GM18511 (cell line): ENCODE results near the gene GMDS.

Experiments
- ATAC-seq: cut with Tn5 transposase; IDR thresholded peaks from one replicate; pipeline ENCODE4 v1.9.1; 2021; ENCODE audit warnings: mild to moderate bottlenecking, moderate library complexity; ENCODE audit not compliant: unreplicated experiment

GMDS gene

GRCh38 chr6:2182251-2182650 lies 63.2 kb downstream of the GMDS start:
- no peak for ATAC-seq

DNA sequence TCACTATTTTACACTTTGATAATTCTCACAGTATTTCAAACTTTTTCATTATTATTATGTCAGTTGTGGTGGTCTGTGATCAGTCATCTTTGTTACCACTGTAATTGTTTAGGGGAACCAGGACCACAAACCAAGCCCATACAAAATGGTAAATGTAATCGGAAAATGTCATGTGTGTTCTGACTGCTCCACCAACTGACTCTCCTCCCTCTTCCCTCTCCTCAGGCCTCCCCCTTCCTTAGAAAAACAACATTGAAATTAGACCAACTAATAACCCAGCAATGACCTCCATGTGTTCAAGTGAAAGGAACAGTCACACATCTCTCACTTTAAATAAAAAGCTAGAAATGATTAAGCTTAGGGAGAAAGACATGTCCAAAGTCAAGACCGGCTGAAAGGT lies 63.8 kb downstream of the GMDS start:
- no peak for ATAC-seq

GRCh38 chr6:2179950-2180349 lies 65.5 kb downstream of the GMDS start:
- no peak for ATAC-seq

DNA sequence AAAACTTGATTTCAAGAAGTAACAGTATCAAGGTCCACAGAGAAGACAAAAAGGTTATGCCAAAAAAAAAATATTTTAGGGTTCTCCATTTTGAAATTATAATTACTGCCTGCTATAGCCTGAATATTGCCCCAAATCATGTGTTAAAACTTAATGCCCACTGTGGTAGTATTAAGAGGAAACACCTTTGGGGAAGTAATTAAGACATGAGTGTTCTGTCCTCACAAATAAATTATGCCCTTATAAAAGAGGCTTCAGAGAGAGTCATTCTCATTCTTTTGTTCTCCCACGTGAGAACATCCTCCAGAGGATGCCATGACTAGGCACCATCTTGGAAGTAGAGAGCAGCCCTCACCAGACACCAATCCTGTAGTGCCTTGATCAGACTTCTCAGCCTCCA lies 66.2 kb downstream of the GMDS start:
- no peak for ATAC-seq

- no peak for ATAC-seq
Measured at GRCh38 chr6:2178125-2178524, 67.3 kb downstream of the GMDS start.

- ATAC-seq: no peak
Measured at GRCh38 chr6:2175825-2176224, 69.6 kb downstream of the GMDS start.

GRCh38 chr6:2173203-2173961 lies 72.0 kb downstream of the GMDS start:
- no peak for ATAC-seq

DNA sequence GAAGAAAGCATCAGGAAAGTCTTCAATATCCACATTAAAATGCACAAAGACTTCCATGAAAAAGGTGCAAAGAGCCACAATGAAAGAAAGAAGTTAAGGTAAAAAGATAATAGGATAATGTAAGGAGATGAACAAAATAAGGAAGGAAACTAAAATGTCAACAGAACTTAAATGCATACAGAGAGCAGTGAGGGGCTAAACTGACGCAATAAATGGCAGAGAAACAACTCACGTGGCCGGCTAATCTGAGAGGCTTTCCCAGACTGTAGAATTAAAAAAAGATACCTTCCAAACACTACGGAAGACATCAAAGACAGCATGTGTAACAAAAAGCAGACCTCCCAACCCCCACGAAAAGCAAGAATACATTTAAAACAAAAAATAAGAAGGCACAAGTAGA lies 73.7 kb downstream of the GMDS start:
- ATAC-seq: no peak

DNA sequence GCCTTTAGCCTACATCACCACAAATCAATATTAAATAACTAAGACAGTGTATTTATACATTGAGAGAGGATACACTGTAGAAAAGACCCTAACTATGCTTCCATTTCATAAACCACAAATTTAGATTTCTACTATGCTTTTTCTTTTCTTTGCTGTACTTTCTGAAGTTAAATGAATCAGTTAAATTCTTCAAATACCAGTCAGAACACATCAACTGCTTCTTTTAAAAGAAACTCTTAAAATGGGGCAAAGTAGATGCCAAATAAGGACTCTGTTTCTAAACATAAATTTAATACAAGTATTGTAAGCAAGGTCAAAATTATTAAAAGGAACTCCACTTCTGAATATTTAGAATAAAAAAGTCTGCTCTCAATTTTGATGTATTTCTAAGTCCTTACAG lies 76.9 kb downstream of the GMDS start:
- no peak for ATAC-seq

- no peak for ATAC-seq
Measured at GRCh38 chr6:2166717-2167116, 78.7 kb downstream of the GMDS start.

DNA sequence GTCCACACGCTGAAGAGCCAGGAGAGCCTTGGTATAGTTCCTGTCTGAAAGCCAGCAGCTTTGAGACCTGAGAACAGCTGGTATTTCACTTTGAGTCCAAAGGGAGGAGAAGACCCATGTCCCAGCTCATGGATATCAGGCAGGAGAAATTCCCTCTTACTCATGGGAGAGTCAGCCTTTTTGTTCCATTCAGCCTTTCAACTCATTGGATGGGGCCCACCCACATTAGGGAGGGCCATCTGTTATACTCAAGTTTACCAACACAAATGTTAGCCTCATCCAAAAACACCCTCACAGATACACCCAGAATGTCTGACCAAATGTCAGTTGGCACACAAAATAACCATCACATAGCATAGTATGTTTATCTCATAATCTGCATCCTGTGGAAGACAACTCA lies 80.1 kb downstream of the GMDS start:
- no peak for ATAC-seq

DNA sequence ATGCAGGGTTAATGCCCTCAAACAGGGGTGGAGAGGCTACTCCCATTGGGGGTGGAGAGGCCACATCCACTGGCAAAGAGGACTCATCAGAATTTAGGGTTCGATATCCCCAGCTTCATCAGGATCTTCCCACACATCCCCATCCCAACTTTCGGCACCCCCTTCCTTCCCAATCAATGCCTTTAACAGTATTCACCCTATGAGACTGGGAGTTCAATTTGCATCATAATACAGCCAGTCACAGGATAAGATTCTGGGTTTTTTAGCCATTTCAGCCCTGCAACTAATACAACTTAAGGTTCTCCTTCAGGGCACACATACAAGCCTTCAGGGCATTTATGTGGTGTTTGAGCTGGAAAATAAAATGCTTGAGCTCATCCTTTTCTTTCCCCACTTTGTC lies 80.9 kb downstream of the GMDS start:
- ATAC-seq: no peak

DNA sequence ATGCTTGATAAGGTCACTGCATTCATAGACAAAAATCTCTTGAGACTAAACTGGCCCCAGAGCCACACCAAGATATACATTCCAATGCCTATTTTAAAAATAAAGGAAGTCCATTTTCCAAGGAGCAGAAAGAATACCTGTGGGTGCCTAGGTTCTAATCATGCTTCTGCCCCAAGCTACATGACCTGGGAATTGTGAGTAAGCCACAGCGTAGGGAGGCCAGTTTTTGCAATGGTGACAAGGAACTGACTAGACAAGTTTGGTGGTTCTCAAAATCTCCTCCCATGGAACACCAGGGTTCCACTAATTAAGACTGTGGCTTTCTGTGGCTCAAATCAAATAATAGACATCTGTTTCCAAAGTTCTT lies 83.3 kb downstream of the GMDS start:
- ATAC-seq: no peak

DNA sequence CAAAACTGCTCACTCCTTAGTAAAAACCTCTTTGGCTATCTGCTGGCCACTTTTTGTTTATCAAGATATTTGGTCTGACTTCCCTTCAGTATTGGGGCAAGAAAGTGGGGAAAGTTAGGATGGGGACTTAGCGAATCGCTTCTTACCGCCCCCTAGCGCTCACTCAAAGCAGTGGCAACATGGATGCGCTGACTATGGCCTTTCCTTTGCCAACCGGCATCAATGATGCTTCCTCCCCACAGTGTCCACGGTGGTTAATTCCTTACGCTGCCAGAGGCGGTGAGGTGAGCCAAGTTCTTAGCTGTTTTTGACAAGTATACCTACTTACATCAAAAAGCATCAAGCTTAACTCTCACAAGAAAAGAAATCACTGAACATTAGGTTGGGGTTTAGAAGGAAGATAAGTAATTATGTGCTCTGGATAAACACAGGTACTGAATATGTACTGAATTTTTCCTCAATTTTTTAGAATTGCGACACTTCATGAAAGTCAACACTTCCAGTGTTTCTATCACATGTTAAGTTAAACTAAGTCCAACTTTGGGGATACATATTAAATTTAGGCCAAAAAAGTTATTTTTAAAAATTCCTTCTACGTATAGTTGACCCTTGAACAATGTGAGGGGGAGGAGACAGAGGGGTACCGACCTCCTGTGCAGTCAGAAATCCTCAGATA lies 86.7 kb downstream of the GMDS start:
- ATAC-seq: no peak

- ATAC-seq: peak; percentile 53
Measured at GRCh38 chr6:2157441-2158127, 87.8 kb downstream of the GMDS start.

DNA sequence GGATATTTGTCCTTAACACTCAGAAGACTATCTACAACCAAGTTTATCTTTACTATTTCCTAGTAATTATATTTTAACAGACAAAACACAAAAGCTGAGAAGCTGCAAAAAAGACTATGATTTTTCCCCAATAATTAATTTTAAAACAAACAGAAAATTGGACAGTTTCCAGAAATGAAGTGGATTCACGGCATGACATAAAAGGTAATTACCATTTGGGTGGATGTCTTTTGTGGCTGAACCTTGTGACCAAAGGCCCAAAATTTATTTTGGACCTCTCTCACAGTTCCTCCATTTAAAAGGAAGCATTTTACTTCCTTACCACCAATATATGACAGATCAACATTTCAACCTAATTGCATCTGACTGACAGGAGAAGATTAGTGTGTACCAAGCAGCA lies 90.2 kb downstream of the GMDS start:
- ATAC-seq: no peak

- ATAC-seq: no peak
Measured at GRCh38 chr6:2149361-2150006, 95.9 kb downstream of the GMDS start.

GRCh38 chr6:2148748-2149147 lies 96.7 kb downstream of the GMDS start:
- no peak for ATAC-seq

- no peak for ATAC-seq
Measured at GRCh38 chr6:2147766-2148448, 97.5 kb downstream of the GMDS start.

DNA sequence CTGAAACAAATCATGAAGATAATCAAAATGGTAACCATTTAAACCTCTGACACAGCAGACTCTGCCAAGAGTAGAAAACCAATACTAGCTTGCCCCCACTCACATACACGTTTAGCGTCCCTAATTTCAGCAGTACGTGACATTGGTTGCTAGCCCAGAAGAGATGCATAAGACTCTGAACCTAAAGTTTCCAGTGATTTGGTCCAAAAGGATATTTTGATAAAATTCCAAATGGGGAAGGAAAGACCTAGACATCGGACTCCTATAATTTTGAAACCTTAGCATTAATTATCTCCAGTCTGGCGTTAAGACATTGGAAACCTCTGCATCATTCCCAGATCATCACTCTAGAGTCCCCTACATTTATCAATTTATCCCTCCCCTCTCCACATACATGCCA lies 98.1 kb downstream of the GMDS start:
- ATAC-seq: no peak

DNA sequence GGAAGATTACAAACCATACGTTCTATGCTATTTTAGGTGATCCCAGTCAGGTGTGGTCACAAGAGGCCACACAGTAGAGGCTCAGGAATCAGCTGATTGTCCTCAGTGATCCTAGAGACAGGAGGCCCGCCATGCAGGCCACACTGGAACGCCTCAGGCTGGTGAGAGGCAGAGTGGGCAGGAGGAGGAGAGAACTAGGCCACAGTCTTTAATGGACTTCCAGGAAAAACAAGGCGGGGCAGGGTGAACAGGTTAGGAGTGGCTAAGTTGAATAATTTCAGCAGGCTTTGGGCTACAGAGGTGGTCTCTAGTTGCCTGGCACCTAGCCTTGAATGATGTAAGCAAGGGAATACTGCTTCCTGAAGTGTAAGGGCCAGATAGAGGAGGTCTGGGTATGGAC lies 101.2 kb downstream of the GMDS start:
- ATAC-seq: no peak
